Measurements from ENCODE around the gene OR2A5.
"Not testable (repeated sequence)": the region's sequence is repeated elsewhere in the genome, so short reads cannot be mapped to it uniquely, and the experiment has no call there.

Gene OR2A5

DNA sequence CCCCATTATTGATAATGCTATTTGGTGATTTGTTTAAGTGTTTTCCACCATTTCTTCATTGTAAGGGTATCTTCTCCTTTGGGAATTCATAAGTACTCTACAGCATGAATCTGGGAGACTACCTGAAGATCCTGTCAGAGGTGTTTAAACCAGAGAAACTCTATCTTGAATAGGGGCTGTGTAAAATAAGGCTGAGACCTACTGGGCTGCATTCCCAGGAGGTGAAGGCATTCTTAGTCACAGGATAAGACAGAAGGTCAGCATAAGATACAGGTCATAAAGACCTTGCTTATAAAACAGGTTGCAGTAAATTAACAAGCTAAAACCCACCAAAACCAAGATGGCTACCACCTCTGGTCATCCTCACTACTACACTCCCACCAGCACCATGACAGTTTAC, 13.4 kb upstream of the OR2A5 start:
- DNase-seq = no peak

DNA sequence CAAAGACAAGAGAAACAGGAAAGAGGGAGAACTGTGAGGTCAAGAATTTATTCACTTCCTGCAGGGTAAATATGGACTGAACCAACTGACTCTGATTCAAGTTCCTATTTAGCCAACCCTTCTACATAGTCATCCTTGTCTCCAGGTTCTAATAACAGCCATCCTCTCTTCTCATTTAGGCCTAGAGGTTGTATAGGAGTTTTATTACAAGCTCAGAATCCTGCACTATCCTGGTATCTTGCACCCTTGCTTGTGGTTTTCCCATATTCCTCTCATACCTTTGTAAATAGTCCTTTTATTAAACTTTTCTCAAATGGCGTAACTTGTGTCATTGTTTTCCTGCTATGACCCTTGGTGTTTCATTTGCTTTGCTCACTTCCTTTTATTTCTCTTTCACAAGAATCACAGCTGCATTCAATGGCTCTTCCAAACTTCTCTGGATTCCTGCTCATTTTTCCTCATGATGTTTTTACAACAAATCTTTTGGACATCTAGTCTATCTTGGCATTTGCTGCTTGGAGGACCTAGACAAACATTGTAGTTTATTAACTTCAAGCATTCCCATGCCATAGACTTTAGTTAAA, 12.4 kb upstream of the OR2A5 start:
- DNase-seq = no peak

DNA sequence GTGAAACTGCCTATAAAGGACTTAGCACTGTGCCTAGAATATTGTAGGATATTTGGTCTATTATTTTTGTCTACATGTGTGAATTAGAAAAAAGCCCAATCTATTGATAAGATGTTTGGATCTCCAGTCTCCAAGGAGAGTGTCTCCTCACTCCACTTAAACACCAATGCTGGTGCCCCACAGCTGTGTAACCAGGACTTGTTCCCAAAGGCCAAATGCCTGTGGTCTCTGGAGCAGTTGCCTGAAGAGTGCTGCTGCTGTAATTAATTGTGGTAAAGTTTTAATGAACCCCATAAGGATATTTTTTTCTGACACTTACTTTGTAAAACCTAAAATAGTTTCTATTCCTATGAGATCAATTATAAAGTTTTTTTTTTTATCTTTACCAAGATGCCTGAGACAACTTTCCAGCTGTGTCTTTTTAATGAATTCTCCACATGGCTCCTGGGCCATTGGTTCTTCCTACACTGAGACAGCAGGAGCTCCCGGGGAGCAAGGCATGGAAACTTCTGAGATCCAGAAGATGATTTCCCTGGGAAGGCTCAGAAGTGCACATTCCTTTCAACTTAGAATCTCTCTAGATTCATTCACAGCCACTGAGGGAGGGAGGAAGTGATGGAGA, 11.2 kb upstream of the OR2A5 start:
- no peak for DNase-seq

DNA sequence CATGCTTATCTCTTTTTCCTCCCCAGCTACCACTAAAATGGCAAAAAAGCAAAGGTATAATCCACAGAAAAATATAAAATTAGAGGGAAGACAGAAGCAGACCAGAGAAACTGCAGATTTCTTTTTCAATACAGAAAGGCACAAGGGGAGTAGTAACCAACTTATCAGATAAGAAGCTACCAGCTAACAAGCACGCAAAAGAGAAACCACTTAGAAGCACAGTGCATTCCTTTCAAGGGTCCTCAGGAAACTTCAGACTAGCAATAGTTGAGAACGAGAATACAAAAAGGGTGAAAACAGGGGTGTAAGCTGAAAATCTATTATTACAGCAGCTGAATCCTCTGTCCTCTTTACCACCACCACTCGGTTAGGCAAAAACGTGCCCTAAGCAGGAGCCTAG, 9.9 kb upstream of the OR2A5 start:
- DNase-seq = no peak

DNA sequence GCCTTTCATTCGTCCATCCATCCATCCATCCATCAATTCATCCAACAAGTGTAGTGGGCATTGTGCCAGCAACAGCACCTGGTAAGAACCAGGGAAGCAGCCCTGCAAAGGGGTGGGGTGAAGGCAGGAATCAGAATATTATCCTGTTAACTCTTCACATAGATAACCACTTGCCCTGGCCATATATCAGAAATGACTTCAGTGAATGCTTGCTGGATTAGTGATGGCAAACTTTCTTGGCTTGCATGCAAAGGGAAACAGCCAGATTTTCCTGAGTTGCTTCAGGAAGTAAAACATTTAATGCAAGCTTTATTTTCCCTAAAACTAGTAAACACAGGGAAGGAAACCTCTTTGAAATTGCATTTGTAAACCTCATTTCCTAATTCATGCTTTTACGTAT, 743 bp downstream of the OR2A5 start:
- no peak for DNase-seq

DNA sequence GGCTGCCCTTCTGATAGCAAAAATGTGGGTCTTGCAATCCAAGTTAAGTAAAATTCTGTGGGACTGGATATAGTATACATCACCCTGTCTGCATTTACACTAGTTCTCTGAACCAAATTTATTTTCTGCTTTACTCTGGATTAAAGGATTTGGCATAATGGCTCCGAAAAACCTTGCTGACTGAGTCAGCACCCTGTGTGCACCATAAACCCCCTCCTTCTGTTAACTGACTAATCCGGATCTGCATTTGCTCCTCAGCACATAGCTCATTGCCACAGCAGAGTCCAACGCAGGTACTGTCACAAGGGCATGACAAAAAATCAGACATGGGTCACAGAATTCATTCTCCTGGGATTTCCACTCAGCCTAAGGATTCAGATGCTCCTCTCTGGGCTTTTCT, 1.3 kb downstream of the OR2A5 start:
- DNase-seq = no peak

DNA sequence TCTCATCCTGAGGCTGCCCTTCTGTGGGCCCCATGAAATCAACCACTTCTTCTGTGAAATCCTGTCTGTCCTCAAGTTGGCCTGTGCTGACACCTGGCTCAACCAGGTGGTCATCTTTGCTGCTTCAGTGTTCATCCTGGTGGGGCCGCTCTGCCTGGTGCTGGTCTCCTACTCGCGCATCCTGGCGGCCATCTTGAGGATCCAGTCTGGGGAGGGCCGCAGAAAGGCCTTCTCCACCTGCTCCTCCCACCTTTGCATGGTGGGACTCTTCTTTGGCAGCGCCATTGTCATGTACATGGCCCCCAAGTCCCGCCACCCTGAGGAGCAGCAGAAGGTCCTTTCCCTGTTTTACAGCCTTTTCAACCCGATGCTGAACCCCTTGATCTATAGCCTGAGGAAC, 2.1 kb downstream of the OR2A5 start:
- DNase-seq = not testable (repeated sequence)

DNA sequence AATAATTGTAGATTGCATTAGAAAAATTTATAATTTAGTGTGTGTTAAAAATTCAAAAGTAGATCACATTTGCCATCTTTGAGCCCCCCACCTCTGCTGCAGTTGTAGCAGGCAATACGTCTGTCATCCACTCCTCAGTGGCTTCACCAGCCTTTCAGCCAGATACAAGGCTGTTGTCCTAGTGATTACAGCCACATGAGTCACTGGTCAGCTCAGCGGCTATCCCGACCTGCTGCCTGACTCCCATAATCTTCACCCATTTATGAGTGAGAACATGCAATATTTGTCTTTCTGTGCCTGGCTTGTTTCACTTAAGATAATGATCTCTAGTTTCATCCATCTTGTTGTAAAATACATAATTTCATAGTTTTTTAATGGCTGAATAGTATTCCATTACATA, 9.2 kb downstream of the OR2A5 start:
- DNase-seq = no peak

DNA sequence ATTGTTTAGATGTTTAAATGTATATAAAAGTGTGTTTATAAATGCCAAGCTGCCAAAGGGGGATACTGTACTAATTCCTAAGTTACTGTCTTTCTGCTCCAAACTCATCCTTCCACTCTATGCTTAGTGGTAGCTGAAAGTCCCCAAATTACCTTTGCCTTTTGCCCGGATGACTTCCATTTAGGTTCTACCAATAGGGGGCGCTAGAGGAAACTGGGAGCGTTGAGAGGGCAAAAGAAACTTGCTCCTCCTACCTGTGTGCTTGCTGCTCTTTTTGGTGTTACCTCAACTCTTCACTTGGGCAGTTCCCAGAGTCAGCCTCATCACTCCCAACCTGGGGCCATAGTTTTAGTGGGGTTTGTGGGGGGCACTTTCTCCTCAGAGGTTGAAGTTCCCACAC, 15.0 kb downstream of the OR2A5 start:
- no peak for DNase-seq

DNA sequence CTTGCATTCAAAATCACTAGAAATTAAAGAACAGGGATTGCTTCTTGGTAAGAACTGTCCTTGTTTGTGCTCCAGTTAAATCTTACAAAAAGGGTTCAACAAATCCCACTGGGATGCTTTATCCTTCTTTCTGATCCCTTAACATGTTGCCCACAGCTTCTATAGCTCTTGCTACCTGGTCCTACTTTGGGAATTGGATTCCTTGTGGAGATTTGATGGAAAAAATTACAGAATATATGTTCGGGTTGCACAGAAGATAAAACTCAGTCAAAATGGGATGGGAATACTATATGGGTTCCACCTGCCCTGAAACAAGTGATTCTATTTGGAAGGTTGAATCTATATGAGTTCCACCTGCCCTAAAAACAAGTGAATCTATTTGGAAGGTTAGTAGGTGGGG, 20.8 kb downstream of the OR2A5 start, which contains the start of gene OR2A25:
Gene OR2A25 (plus strand): TSS at position 301 of the 400 bp plus-strand sequence. CDS start 4,409 bp downstream, outside the sequence.
- no peak for DNase-seq

DNA sequence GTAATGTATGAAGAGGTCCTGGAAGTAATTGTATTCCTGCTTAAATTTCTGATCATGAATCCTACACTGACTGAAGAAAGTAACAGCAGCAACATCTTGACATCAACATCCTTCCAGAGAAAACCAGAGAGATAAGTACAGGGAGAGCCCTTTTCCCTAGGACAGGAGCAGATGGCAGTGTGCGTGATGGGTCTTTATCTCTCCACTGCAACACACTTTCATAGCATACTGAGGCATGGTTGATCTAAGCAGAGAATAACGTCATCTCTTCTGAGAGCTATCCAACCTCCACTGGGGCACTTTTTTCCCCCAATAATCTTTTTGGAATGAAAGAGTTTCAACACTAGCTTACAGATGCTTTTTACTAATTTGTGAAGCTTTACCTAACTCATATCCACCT, 21.2 kb downstream of the OR2A5 start:
- DNase-seq = no peak

DNA sequence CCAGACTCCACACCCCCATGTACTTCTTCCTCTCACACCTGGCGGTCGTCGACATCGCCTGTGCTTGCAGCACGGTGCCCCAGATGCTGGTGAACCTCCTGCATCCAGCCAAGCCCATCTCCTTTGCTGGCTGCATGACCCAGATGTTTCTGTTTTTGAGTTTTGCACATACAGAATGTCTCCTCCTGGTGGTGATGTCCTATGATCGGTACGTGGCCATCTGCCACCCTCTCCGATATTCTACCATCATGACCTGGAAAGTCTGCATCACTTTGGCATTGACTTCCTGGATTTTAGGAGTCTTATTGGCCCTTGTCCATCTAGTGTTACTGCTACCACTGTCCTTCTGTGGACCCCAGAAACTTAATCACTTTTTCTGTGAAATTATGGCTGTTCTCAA, 25.6 kb downstream of the OR2A5 start:
- no peak for DNase-seq

DNA sequence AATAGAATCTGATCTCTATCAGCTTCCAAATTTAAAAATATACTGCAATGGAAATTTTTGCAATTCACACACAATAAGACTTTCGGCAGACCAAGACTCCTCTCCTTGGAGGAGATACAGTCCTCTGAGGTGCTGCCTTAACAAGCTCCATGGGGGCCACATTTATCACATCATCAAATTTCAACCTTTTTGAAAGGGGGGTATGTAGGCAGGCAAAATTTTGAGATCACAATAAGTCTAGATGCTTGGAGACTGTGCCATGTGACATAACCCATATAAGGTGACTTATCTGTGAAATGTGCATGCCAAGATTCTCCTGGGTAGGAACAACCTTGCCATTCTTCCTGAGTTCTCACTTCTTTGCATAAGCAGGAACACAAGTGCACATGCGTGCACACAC, 37.2 kb downstream of the OR2A5 start, which contains the start of gene OR2A12:
Gene OR2A12 (plus strand): TSS at position 301 of the 400 bp plus-strand sequence. CDS start 8,830 bp downstream, outside the sequence.
- no peak for DNase-seq

DNA sequence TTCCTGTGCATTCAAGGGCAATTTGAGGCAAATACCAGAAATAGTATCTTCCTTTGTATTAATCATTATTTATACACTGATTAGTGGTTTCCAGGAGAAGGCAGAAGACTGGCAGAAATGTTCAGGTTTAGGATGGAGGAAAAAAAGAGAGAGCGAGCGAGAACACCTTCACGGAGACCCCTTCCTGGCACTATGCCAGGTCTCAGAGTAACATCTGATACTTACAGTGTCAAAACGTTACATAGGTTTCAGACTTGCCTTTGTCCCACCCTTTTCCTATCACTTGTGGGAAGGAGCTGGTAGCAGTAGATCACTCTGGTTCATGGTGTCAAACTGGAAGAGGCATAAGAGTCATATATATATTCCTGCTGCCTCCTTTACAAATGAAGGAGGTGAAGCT, 38.0 kb downstream of the OR2A5 start:
- DNase-seq = no peak

DNA sequence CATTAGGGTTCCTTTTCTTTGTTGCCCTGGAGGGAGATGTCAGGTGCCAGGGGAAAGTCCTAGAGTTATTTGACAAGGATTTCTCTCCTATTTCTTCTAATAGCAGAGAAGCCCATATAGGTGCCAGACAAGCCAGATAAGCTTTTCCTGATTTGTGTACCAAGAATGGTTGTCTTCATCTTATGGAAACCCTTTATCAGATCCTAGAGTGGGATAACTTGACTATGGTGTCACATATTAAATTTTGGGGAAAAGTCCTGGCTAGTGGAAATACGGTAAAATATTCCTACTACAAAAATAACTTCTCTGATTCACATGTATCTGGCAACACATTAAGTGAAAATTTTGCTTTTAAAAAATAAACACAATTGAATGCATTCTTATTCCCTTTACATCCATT, 38.5 kb downstream of the OR2A5 start:
- no peak for DNase-seq

DNA sequence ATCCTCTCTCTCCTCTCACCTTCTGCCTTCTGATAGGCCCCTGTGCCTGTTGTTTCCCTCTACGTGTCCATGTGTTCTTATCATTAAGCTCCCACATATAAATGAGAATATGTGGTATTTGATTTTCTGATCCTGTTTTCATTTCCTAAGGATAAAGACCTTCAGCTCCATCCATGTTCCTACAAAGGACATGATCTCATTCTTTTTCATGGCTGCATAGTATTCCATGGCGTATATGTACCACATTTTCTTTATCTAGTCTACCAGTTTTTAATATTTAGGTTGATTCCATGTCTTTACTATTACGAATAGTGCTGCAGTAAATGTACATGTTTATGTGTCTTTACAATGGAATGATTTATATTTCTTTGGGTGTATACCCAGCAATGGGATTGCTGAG, 41.9 kb downstream of the OR2A5 start:
- no peak for DNase-seq

DNA sequence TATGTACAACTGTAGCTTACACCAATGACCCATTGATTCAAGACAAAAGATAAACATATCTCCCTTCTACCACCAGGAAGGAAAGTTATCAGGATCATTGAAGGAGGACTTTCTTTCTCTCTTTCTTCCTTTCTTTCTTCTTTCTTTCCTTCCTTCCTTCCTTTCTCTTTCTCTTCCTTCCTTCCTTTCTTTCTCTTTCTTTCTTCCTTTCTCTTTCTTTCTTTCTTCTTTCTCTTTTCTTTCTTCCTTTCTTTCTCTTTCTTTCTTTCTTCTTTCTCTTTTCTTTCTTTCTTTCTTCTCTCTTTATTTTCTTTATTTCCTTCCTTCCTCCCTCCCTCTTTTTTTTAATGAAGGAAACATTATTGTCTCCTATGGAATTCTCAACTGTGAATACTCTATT, 50.0 kb downstream of the OR2A5 start:
- no peak for DNase-seq

DNA sequence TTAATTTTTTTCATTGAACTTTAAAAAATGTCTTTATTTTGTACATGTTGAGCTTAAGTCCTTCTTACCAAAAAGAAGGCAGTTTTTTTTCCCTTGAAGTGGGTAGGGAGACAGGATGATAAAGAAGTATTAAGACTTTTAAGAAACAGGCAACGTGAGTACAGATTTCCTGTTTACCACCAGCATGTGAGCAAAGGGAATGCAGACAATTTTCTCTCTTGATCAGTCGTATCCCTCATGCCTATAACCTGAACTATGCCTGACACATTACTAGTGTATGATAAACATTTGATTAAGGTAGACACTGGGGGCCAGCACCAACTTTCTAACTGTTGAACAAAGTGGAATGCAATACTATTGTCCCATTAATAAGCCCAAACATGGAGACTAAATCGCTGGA, 51.9 kb downstream of the OR2A5 start:
- no peak for DNase-seq

DNA sequence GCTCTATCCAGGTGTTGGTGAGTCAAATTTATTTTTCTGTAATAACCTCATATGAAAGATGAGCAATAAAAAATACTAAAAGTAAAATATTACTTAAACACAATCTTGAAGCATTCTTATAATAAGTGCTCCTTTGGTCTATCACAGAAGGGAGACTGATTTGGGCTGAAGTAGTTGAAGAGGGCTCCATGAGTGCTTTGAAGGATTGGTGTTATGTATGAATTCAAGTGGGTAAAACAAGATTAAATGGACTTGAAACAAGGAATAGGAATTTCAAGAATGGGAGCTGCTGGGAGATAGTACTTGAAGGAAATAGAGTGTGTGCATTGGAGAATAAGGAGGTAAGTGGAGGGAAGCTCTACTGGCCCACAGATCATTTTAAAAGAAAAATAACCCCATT, 53.3 kb downstream of the OR2A5 start:
- no peak for DNase-seq

DNA sequence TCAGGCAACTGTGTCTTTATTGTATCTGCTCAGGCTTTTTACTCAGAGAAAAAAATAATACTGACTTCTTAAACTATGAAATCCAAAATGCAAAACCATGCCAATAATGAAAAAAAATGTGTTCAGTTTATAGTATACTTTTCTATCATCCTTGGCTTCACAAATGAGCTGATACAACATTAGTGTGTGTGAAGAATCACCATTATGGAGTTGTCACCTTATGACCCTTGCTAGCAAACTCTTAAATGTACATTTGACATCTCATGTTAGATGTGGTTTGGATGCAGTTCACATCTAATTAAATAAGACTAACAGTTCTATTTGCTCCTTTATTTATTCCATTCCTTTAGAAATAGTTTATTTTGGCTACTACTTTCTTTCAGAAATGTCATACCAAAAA, 56.5 kb downstream of the OR2A5 start:
- no peak for DNase-seq

All from effector CD4-positive, alpha-beta T cell (primary cell).